ENCODE results near the gene FAM186B. TPM values are rescaled to one million over a fixed set of nuclear protein-coding genes. Genes with fewer than 3 reads are reported as not detected.

Gene FAM186B
- total RNA-seq, 1 experiment from 2014 or later: 0.46 TPM

DNA sequence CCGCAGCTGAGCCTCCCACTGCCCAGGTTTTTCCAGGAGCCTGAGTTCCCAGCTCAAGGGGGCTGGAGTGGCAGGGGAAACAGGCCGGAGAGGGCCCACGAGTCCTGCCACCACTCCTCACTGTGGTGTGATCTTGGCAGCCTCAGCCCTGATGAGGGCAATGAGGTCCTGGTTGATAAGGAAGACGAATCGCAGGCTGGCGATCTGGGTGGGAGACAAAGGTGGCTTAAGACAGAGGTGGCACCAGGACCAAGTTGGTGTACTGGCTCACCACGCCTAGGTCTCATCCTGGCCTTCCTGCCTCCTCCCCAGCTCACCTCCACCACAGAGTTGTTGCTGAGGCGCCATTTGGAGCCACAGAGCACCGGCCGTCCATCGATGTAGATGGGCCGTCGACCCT lies 46.9 kb downstream of the FAM186B start:
- H3K79me2 ChIP-seq (ENCODE audit: insufficient read depth, low read length): no peaks in the 10 kb centered on the region
- no peaks in the 10 kb centered on the region for H3K23me2 ChIP-seq (ENCODE audit: insufficient read length, low read depth, low read length, poor library complexity, severe bottlenecking)
- H2BK12ac ChIP-seq (ENCODE audit: insufficient read length, low read depth, low read length): no peak overlapping the region
- H3K36me3 Mint-ChIP-seq (ENCODE audit: insufficient read depth in 1 of 3, low read depth in 3 of 3): peaks cover 27 to 59% (median 54%) of the 10 kb centered on the region in 3 experiments; a peak in 6 of 7 replicates
- no peak overlapping the region for H4K5ac ChIP-seq (ENCODE audit: insufficient read length, low read depth, low read length)
- TF ChIP-seq, protein P1, sequence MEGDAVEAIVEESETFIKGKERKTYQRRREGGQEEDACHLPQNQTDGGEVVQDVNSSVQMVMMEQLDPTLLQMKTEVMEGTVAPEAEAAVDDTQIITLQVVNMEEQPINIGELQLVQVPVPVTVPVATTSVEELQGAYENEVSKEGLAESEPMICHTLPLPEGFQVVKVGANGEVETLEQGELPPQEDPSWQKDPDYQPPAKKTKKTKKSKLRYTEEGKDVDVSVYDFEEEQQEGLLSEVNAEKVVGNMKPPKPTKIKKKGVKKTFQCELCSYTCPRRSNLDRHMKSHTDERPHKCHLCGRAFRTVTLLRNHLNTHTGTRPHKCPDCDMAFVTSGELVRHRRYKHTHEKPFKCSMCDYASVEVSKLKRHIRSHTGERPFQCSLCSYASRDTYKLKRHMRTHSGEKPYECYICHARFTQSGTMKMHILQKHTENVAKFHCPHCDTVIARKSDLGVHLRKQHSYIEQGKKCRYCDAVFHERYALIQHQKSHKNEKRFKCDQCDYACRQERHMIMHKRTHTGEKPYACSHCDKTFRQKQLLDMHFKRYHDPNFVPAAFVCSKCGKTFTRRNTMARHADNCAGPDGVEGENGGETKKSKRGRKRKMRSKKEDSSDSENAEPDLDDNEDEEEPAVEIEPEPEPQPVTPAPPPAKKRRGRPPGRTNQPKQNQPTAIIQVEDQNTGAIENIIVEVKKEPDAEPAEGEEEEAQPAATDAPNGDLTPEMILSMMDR (conservative IDR thresholded peaks at IDR 0.05): no peak
- H3K27me3 ChIP-seq (ENCODE audit: insufficient read depth, low read length): no peaks in the 10 kb centered on the region
- peaks cover 1% of the 10 kb centered on the region; the same call in 1 of the 2 replicates for H3K27me3 Mint-ChIP-seq (ENCODE audit: low read depth)
- H3K56ac ChIP-seq (ENCODE audit: insufficient read length, low read depth, low read length): no peak overlapping the region
- no peak overlapping the region for H2AFZ ChIP-seq (ENCODE audit: low read length)
- no peak overlapping the region for H3K18ac ChIP-seq (ENCODE audit: insufficient read length, low read depth, low read length)
- H4K91ac ChIP-seq (ENCODE audit: insufficient read length, low read depth, low read length): no peak overlapping the region
- H2BK20ac ChIP-seq (ENCODE audit: low read depth, low read length, poor library complexity, severe bottlenecking): no peak overlapping the region
- H2BK5ac ChIP-seq (ENCODE audit: insufficient read length, low read length): no peak overlapping the region
- no peak overlapping the region for H3K27ac Mint-ChIP-seq
- H3K14ac ChIP-seq (ENCODE audit: insufficient read depth, low read length): no peak overlapping the region
- H3T11ph ChIP-seq (ENCODE audit: low read length): no peak overlapping the region
- no peak overlapping the region for H2AK5ac ChIP-seq (ENCODE audit: insufficient read length, low read length)
- no peaks in the 10 kb centered on the region for H4K20me1 ChIP-seq (ENCODE audit: control insufficient read depth, insufficient read depth, insufficient read length)
- no peak overlapping the region for H4K8ac ChIP-seq (replicated peaks; ENCODE audit: insufficient read length, low read depth, low read length)
- H3K4me1 ChIP-seq (ENCODE audit: insufficient read depth, low read length): no peaks in the 10 kb centered on the region
- no peak for DNase-seq
- no peak overlapping the region for H3K4ac ChIP-seq (ENCODE audit: low read depth, low read length)
- no peak overlapping the region for H3K23ac ChIP-seq (ENCODE audit: insufficient read length, low read depth, low read length)
- H2BK120ac ChIP-seq (ENCODE audit: low read depth, low read length, poor library complexity, severe bottlenecking): no peak overlapping the region
- no peak overlapping the region for H3K4me2 ChIP-seq (ENCODE audit: insufficient read depth, insufficient read length, low read length)
- H3K79me1 ChIP-seq (ENCODE audit: insufficient read depth, low read depth, low read length, poor library complexity, severe bottlenecking): no peaks in the 10 kb centered on the region
- H3K9me3 ChIP-seq (ENCODE audit: control insufficient read depth, low read depth, low read length): no peaks in the 10 kb centered on the region
- no peak overlapping the region for H3K9ac ChIP-seq (ENCODE audit: extremely low read depth, insufficient read length, low read length)
- WGBS (ENCODE audit: extremely low coverage, insufficient read length, low lambda C conversion rate): no CpG with 5 or more reads among the region's 13 CpGs
- H3K4me3 Mint-ChIP-seq: no peak overlapping the region
- H3K27ac ChIP-seq (ENCODE audit: insufficient read length, low read depth, low read length): no peak overlapping the region
- no peaks in the 10 kb centered on the region for H3K4me1 Mint-ChIP-seq
- H2BK15ac ChIP-seq (ENCODE audit: low read depth, low read length): no peak overlapping the region
- no peaks in the 10 kb centered on the region; a peak in 1 of 5 replicates for H3K9me3 Mint-ChIP-seq
